Duodenal mucosa (tissue), 2 donors: ENCODE data around the gene TAS2R14.

Experiments used
- H3K27ac ChIP-seq: one replicate; pipeline ENCODE4 v1.7.0; 2013; ENCODE audit warnings: low read depth, low read length
- H3K27me3 ChIP-seq, 2 donors: one replicate each; pipeline ENCODE4 v1.7.0; 2013; ENCODE audit warnings: low read length in 2 of 2, control low read depth in 1 of 2; ENCODE audit not compliant: insufficient read depth in 2 of 2, control insufficient read depth in 1 of 2
- H3K36me3 ChIP-seq, 2 donors: one replicate each; pipeline ENCODE4 v1.7.0; 2013; ENCODE audit warnings: low read length in 2 of 2, control low read depth in 1 of 2; ENCODE audit not compliant: insufficient read depth in 2 of 2, control insufficient read depth in 1 of 2
- H3K4me1 ChIP-seq, 2 donors: one replicate each; pipeline ENCODE4 v1.7.0; 2013; ENCODE audit warnings: low read length in 2 of 2, control low read depth in 1 of 2; ENCODE audit not compliant: insufficient read depth in 2 of 2, control insufficient read depth in 1 of 2
- H3K4me3 ChIP-seq, 2 donors: one replicate each; pipeline ENCODE4 v1.7.0; 2013; ENCODE audit warnings: low read length in 2 of 2, low read depth in 1 of 2
- H3K9ac ChIP-seq, 2 donors: one replicate each; pipeline ENCODE4 v1.7.0; 2013; ENCODE audit warnings: low read length in 2 of 2, low read depth in 1 of 2
- H3K9me3 ChIP-seq, 2 donors: one replicate each; pipeline ENCODE4 v1.7.0; 2013; ENCODE audit warnings: low read length in 2 of 2, control low read depth in 1 of 2; ENCODE audit not compliant: control insufficient read depth in 1 of 2

The TAS2R14 gene

DNA sequence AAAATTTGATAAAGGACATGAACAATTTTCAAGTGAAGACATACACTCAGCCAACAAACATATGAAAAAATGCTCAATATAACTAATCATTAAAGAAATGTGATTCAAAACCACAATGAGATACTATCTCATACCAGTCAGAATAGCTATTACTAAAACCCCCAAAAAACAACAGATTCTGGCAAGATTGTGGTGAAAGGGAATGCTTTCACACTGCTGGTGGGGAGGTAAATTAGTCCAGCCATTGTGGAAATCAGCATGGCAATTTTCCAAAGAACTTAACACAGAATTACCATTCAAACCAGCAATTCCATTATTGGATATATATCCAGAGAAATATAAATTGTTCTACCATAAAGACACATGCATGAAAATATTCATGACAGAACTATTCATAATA lies 18.7 kb upstream of the TAS2R14 start:
- Histone ChIP-seq H3K27me3 (no peaks in the 10 kb centered on the region), H3K4me3 (no peak overlapping the region), H3K9ac (no peak overlapping the region), H3K9me3 (no peaks in the 10 kb centered on the region), H3K27ac (no peak overlapping the region), H3K4me1 (no peaks in the 10 kb centered on the region), H3K36me3 (peaks cover 0 to 4% of the 10 kb centered on the region in 2 donors)

GRCh38 chr12:10956085-10956484 lies 17.0 kb upstream of the TAS2R14 start:
- no peak overlapping the region for H3K9ac ChIP-seq
- H3K27me3 ChIP-seq, result no peaks in the 10 kb centered on the region
- no peak overlapping the region for H3K4me3 ChIP-seq
- no peaks in the 10 kb centered on the region for H3K9me3 ChIP-seq
- no peaks in the 10 kb centered on the region for H3K4me1 ChIP-seq
- H3K27ac ChIP-seq, result no peak overlapping the region
- H3K36me3 ChIP-seq, result no peaks in the 10 kb centered on the region

GRCh38 chr12:10952645-10953044 lies 13.6 kb upstream of the TAS2R14 start:
- Histone ChIP-seq H3K36me3 (no peaks in the 10 kb centered on the region), H3K9me3 (peaks cover 0 to under 1% of the 10 kb centered on the region in 2 donors), H3K27me3 (no peaks in the 10 kb centered on the region), H3K9ac (no peak overlapping the region), H3K27ac (no peak overlapping the region), H3K4me3 (no peak overlapping the region), H3K4me1 (no peaks in the 10 kb centered on the region)

- no peaks in the 10 kb centered on the region for H3K36me3 ChIP-seq
- H3K4me3 ChIP-seq, result no peak overlapping the region
- no peaks in the 10 kb centered on the region for H3K27me3 ChIP-seq
- H3K9me3 ChIP-seq, result peaks cover 0 to 4% of the 10 kb centered on the region in 2 donors
- no peak overlapping the region for H3K9ac ChIP-seq
- H3K27ac ChIP-seq, result no peak overlapping the region
- no peaks in the 10 kb centered on the region for H3K4me1 ChIP-seq
Observed at GRCh38 chr12:10943167-10943566, 4.1 kb upstream of the TAS2R14 start.

GRCh38 chr12:10941916-10942607 lies 3.0 kb upstream of the TAS2R14 start:
- no peaks in the 10 kb centered on the region for H3K27me3 ChIP-seq
- H3K9ac ChIP-seq, result no peak overlapping the region
- no peaks in the 10 kb centered on the region for H3K9me3 ChIP-seq
- no peaks in the 10 kb centered on the region for H3K4me1 ChIP-seq
- no peak overlapping the region for H3K27ac ChIP-seq
- H3K36me3 ChIP-seq, result no peaks in the 10 kb centered on the region
- no peak overlapping the region for H3K4me3 ChIP-seq

DNA sequence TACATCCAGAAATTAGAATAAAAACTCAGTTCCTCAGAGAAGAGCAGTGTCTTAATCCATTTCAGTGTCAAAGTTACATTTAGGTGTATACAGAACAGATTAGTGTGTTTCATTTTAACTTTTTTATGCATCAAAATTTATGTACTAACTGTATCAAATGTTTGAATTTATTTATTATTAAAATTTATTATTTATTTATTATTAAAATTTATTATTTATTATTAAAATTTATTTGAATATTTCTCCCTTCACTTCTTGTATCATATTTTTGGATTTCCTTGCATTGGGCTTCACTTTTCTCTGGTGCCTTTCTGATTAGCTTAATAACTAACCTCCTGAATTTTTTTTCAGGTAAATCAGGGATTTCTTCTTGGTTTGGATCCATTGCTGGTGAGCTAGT lies 2.3 kb upstream of the TAS2R14 start:
- Histone ChIP-seq H3K9ac (no peak overlapping the region), H3K9me3 (no peaks in the 10 kb centered on the region), H3K4me3 (no peak overlapping the region), H3K36me3 (no peaks in the 10 kb centered on the region), H3K27ac (no peak overlapping the region), H3K4me1 (no peaks in the 10 kb centered on the region), H3K27me3 (no peaks in the 10 kb centered on the region)

DNA sequence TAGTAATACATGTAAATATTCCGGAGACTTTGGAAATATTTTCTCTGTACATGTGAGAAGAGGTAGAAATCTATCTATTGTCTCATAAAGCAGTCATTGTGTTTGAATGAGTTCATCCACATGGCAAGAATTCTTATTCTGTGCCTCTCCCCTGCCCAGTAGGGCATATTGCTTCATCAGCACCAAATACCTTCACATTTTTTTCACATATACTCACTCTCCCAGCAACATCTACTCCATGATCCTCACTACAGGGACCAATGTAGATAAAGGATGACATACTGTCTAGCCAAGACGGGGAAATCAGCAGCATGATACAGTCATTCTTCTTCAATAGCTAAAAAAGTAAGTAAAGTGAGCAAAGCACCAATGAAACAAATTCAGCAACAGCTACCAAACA lies 1.3 kb upstream of the TAS2R14 start:
- H3K9ac ChIP-seq, result no peak overlapping the region

DNA sequence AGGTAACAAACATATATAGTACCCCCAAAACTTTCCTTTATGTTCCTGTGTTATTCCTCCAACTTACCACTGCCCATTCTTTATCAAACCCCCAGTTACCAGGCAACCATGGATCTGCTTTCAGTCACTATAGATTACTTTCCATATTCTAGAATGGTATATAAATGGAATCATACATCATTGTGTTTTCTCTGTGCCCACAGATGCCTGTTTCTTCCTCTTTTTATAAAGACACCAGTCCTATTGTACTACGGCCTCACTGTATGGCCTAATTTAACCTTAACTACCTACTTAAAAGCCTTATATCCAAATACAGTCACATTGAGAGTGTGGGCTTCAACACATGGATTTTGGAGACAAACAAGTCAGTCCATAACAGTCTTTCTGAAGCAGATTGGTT lies 2.6 kb downstream of the TAS2R14 start:
- Histone ChIP-seq H3K36me3 (no peaks in the 10 kb centered on the region), H3K4me1 (no peaks in the 10 kb centered on the region), H3K27me3 (no peaks in the 10 kb centered on the region), H3K27ac (no peak overlapping the region), H3K9ac (no peak overlapping the region), H3K9me3 (no peaks in the 10 kb centered on the region), H3K4me3 (no peak overlapping the region)

More for the DNA sequence above, 1.3 kb upstream of the TAS2R14 start:
- no peaks in the 10 kb centered on the region for H3K9me3 ChIP-seq
- H3K27ac ChIP-seq, result no peak overlapping the region
- no peaks in the 10 kb centered on the region for H3K36me3 ChIP-seq
- H3K4me3 ChIP-seq, result no peak overlapping the region
- H3K4me1 ChIP-seq, result no peaks in the 10 kb centered on the region
- no peaks in the 10 kb centered on the region for H3K27me3 ChIP-seq

DNA sequence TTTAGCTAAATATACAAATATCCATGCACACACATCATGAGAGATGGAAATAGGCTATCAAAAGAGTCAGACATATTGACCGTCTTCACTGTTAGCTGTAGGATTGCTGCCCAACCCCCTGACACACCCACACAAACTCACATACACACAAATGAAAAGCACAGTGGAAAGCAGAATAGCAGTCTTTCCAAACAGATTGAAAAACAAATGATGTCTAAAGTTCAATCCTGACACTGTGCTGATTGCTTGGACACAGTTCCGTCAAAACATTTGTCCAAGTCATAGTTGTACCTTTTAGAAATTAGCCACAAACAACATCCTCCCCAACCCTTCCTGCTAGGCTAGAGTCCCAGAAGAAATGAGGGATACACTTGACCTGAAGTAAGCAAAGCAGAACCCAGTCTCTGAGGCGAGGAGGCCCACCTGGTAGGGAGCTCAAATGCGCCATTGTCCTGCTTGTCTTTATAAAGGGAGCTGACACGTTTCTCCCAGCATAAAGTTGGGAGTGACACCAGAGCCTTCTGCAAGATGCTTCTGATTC lies 10.2 kb downstream of the TAS2R14 start, which contains the start of gene PRH2:
PRH2 (plus strand) TSS at position 491 of the 541 bp plus-strand sequence; CDS start at position 529, 38 bp downstream.
- no peak within 1 kb of the TSS for H3K27ac ChIP-seq
- no peak within 1 kb of the TSS for H3K9ac ChIP-seq
- H3K36me3 ChIP-seq, result no peaks in the 10 kb centered on the region
- no peak within 1 kb of the TSS for H3K4me3 ChIP-seq
- no peaks in the 10 kb centered on the region for H3K9me3 ChIP-seq
- no peaks in the 10 kb centered on the region for H3K4me1 ChIP-seq
- H3K27me3 ChIP-seq, result no peaks in the 10 kb centered on the region

DNA sequence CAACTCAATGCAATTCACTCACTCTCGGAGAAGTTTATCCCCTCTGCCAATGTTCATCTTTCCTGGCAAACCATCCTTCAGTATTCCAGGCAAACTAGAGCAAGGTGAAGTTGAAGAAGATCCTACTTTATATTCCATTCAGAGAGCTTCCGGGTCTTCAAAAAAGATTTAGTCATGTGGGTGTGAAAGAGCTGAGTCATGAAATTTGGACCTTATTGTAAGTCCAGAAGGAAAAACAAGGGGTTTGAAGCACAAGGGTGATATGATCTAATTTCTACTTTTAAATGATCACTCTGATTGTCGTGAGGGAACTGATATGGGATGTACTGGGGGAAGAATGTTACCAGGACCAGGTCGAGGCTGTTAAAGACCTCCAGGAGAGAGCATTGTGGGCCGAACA lies 12.8 kb downstream of the TAS2R14 start:
- no peaks in the 10 kb centered on the region for H3K36me3 ChIP-seq
- H3K9ac ChIP-seq, result no peak overlapping the region
- no peaks in the 10 kb centered on the region for H3K4me1 ChIP-seq
- H3K9me3 ChIP-seq, result no peaks in the 10 kb centered on the region
- H3K27me3 ChIP-seq, result no peaks in the 10 kb centered on the region
- H3K27ac ChIP-seq, result no peak overlapping the region
- H3K4me3 ChIP-seq, result no peak overlapping the region
